Small intestine (tissue), 7 donors: ENCODE measurements around the gene CASKIN2. TPM values are rescaled to one million over a fixed set of nuclear protein-coding genes. Genes with fewer than 3 reads are reported as not detected.

Experiments
- DNase-seq, 2 donors: peaks; one replicate each; pipeline versions ENCODE4 v3.0.0 to v3.0.0-alpha.2; 2013
- FAIRE-seq: peaks from 2 replicates; lab custom pipeline; 2012; peaks lifted over from hg19 to GRCh38; lab: Jason Lieb, UNC
- H3K27ac ChIP-seq, 3 donors: one replicate each; pipeline ENCODE4 v1.5.1; 2013; ENCODE audit warnings: low read length in 2 of 3, mild to moderate bottlenecking in 2 of 3, control low read depth in 1 of 3, inconsistent platforms in 1 of 3, low read depth in 1 of 3, moderate library complexity in 1 of 3
- H3K27me3 ChIP-seq, 3 donors: one replicate each; pipeline ENCODE4 v1.6.1; 2013; ENCODE audit warnings: low read length in 3 of 3, inconsistent platforms in 1 of 3; ENCODE audit not compliant: control insufficient read depth in 3 of 3, insufficient read depth in 3 of 3
- H3K36me3 ChIP-seq, 3 donors: one replicate each; pipeline ENCODE4 v1.6.1; 2013; ENCODE audit warnings: low read length in 3 of 3, inconsistent platforms in 1 of 3, low read depth in 1 of 3, mild to moderate bottlenecking in 1 of 3, moderate library complexity in 1 of 3; ENCODE audit not compliant: control insufficient read depth in 3 of 3, insufficient read depth in 2 of 3
- H3K4me1 ChIP-seq, 3 donors: one replicate each; pipeline ENCODE4 v1.6.1; 2013; ENCODE audit warnings: low read length in 2 of 3, inconsistent platforms in 1 of 3, low read depth in 1 of 3, mild to moderate bottlenecking in 1 of 3, moderate library complexity in 1 of 3; ENCODE audit not compliant: control insufficient read depth in 3 of 3, insufficient read depth in 2 of 3
- H3K4me3 ChIP-seq, 3 donors: one replicate each; pipeline ENCODE4 v1.5.1; 2013; ENCODE audit warnings: low read length in 3 of 3, control low read depth in 1 of 3, inconsistent platforms in 1 of 3, low read depth in 1 of 3, mild to moderate bottlenecking in 1 of 3, moderate library complexity in 1 of 3
- H3K9me3 ChIP-seq, 2 donors: one replicate each; pipeline ENCODE4 v1.6.1; 2013; ENCODE audit warnings: low read depth in 1 of 2, low read length in 1 of 2; ENCODE audit not compliant: control insufficient read depth in 2 of 2, insufficient read depth in 1 of 2
- WGBS, 3 donors: extraction: QIAGEN DNeasy Blood & Tissue Kit; methylation state at CpG; one replicate each; pipeline ENCODE4 v1.1.7; 2013; 5-methylcytosine and 5-hydroxymethylcytosine counted together
- polyA plus RNA-seq, 4 donors: library from polyadenylated mRNA; stranded (reverse) in 3 of 4; unstranded in 1 of 4; fragments of 200-250 nt in 3 of 4; fragments of 120-200 nt in 1 of 4; gene quantifications; one replicate each; pipeline versions ENCODE4 v1.2.1 to v1.2.3, GENCODE V29; 2013
- donor health status: healthy with polysubstance abuse.
- donor health status: control.
- donor health status: control.
- donor health status: Bipolar disorder and iron deficiency.
- donor health status: healthy.

CASKIN2 gene
- polyA plus RNA-seq, 4 donors: 7.6 to 15.6 (median 10.9) TPM

DNA sequence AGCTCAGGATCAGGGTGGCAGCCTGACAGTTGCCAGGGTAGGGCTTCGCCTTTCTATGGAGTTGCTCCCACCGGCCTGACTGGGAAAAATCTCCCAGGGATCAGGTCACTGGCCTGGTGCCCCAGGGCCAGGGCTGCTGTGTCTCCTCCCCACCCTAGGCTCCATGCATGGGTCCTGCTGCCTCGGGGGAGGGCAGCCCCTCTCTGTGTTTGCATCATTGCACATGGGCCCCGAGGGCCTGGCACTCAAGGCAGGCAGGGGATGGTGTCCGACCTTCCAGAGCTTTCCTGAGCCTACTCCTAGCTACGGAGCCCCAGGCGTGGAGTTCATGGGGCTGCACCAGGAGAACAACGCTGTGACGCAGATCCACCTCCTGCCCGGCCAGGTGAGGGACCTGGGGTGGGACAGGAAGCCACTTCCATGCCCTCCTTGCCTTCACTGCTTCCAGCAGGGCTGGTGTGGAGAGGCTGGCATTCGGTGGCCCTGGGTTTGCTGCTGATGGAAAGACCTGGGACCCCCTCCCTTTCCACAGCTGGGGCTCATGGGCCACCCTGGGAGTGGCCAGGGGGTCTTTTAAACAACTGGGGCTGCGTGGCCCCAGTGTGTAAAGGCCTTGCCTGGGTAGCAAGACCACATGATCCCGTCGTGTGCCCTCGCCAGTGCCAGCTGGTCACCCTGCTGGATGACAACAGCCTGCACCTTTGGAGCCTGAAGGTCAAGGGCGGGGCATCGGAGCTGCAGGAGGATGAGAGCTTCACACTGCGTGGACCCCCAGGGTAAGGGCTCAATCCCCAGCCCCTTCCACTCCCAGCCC, 42.7 kb upstream of the CASKIN2 start:
- Histone ChIP-seq H3K4me3 (no peak overlapping the region), H3K9me3 (no peaks in the 10 kb centered on the region), H3K27me3 (no peaks in the 10 kb centered on the region), H3K27ac (peak overlapping the region; percentile 72 to 86 (median 74)), H3K4me1 (peaks cover 0 to 39% (median 6%) of the 10 kb centered on the region in 3 donors), H3K36me3 (peaks cover under 1 to 82% (median 10%) of the 10 kb centered on the region in 3 donors)
- no peak for DNase-seq
- FAIRE-seq: no peak
- 37 to 68% (median 39%) methylated on average over 17 to 18 of the region's 18 CpGs for WGBS, 3 donors

DNA sequence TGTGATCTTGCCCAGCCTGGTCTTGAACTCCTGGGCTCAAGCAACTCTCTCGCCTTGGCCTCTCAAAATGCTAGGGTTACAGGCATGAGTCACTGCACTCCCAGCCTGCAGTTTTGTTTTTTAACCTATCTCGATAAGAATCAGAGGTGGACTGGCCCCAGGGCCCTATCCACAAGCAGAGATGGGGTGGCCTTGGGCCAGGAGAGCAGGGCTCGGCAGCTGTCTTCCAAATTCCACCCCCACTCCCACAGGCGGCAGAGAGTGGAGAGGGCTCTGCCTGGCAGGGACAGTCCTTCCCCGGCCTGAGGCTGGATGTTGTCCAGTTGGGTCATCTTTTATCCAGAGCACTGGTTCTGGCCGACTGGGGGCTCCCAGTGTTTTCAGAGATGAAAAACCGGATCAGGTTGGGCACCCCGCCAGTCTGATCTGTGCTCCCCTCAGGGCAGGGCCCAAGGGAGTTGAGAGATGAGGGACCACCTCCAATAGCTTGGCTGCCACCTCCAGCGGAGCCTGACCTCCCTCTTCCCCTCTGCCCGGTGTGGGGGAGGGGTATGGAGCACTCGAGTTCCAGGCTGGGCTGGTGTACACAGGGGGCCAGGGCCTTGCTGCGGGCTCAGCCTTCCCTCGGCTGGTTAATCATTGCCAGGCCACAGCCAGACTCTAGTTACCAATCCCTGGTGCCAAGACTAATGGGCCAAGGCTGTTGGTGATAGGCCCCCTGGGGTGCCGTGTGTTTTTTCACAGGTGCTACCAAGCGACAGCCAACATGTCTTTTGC, 41.9 kb upstream of the CASKIN2 start:
- H3K36me3 ChIP-seq: peaks cover 4 to 82% (median 8%) of the 10 kb centered on the region in 3 donors
- H3K27me3 ChIP-seq: no peaks in the 10 kb centered on the region
- DNase-seq (peak; percentile 93), FAIRE-seq (no peak)
- H3K9me3 ChIP-seq: no peaks in the 10 kb centered on the region
- WGBS, 3 donors: 11 to 47% (median 26%) methylated on average over 15 of the region's 15 CpGs
- H3K27ac ChIP-seq: peak overlapping the region; percentile 72 to 86 (median 74)
- H3K4me3 ChIP-seq: no peak overlapping the region
- H3K4me1 ChIP-seq: peaks cover 0 to 47% (median 6%) of the 10 kb centered on the region in 3 donors

DNA sequence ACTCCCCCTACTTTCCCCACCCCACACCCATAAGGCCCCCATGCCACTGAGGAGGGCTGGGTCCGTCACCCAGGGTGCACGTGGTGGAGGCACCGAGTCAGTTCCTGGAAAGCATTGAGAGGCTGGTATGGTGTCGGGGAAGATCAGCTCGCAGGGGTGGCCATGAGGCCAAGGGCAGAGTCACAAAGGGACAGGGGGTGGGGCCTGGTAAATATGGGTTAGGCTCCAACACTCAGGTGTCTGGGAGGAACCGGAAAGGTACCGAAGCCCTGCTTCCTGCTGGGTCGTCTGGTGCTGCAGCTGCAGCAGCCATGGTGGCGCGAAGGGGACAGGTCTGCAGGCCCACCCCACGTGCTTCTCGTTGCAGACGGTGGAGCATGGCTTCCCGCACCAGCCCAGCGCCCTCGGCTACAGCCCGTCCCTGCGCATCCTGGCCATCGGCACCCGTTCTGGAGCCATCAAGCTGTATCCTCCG, 40.4 kb upstream of the CASKIN2 start:
- peak overlapping the region in 2 of 3 donors; percentile 7 to 29 for H3K27ac ChIP-seq
- no peaks in the 10 kb centered on the region for H3K27me3 ChIP-seq
- FAIRE-seq (no peak), DNase-seq (peak; percentile 58 to 67)
- no peak overlapping the region for H3K4me3 ChIP-seq
- WGBS, 3 donors: 72 to 86% (median 73%) methylated on average over 21 of the region's 21 CpGs
- H3K4me1 ChIP-seq: peaks cover 0 to 55% (median 6%) of the 10 kb centered on the region in 3 donors
- H3K9me3 ChIP-seq: no peaks in the 10 kb centered on the region
- H3K36me3 ChIP-seq: peaks cover 4 to 82% (median 8%) of the 10 kb centered on the region in 3 donors

DNA sequence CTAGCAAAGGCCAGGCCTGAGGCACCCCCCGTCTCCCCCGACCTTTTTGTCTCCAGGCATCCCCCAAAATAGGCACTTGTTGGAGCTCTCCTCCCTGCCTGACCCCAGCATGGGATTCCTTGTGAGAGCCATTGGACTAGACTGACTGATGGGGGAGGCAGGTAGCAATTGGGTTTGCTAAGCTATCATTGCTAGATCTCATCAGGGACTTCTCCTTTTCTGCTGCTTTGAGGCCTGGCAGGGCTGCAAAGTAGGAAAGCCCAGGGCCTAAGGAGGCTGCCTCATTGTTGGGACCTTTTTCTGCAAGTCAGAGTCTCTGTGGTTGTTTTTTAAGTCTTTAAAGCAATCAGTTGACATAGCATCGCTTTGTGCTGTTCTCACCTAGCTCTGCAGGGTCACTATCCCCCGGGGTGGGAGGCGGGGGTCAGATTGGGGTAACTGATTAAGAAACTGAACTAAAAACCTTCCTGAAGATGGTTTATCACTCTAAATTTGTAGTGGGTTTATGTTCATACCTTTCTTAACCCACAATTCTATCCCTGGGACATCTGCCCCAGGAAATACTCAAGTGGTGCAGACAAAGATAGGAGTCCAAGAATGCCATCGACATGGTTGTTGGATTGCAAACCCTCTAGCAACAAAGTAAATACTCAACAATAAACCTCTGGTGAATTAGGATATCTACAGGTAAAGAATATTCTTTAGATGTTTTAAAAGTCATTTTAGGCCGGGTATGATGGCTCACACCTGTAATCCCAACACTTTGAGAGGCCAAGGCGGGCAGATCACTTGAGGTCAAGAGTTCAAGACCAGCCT, 38.2 kb upstream of the CASKIN2 start:
- peak overlapping the region in 1 of 3 donors; percentile 51 for H3K27ac ChIP-seq
- H3K4me1 ChIP-seq: peaks cover 0 to 76% (median 6%) of the 10 kb centered on the region in 3 donors
- no peak for DNase-seq
- H3K27me3 ChIP-seq: no peaks in the 10 kb centered on the region
- no peaks in the 10 kb centered on the region for H3K9me3 ChIP-seq
- no peak for FAIRE-seq
- WGBS, 3 donors: 86 to 94% (median 86%) methylated on average over 8 of the region's 8 CpGs
- peaks cover 4 to 74% (median 4%) of the 10 kb centered on the region in 3 donors for H3K36me3 ChIP-seq
- no peak overlapping the region for H3K4me3 ChIP-seq

DNA sequence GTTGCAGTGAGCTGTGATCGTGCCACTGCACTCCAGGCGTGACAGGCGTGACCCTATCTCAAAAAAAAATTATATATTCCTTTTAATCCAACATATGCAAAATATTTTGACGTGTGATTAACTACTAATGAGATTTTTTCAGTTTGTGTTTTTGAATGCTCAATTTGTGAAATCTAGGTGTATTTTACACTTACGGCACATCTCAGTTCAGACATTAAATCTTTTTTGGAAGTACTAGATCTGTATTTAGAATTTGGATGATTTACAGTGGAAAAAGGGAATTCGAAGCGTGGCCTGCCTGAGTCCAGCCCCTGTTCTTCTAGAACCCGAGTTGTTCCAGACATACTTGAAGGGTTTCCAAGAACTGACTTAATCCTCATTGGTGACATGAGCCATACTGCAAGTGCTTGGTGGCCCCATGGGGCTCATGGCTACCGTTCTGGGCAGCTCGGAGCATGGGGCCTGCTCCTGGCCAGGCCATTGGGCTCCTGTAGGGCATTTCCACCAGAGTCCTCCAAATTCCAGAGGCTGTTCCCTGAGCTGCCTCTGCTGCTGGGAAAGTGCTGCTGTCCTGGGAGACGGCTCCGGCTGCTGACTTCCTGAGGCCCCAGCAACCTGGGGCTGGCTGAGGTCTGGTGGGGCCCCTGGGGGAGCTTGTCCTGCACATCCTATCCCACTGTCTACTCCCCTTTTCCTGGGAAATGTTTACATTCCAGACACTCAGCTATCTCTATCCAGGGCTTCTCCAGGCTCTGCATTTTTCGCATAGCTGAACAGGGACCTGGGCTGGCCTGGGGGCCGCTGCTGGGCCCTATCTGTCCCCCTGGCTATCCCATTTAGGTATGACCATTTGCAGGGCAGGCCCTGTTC, 37.3 kb upstream of the CASKIN2 start:
- FAIRE-seq: no peak
- peaks cover 4 to 70% (median 4%) of the 10 kb centered on the region in 3 donors for H3K36me3 ChIP-seq
- H3K9me3 ChIP-seq: no peaks in the 10 kb centered on the region
- H3K27ac ChIP-seq: peak overlapping the region in 1 of 3 donors; percentile 51
- peaks cover 0 to 71% (median 2%) of the 10 kb centered on the region in 3 donors for H3K4me1 ChIP-seq
- no peak for DNase-seq
- no peaks in the 10 kb centered on the region for H3K27me3 ChIP-seq
- H3K4me3 ChIP-seq: no peak overlapping the region
- WGBS, 3 donors: 76 to 89% (median 88%) methylated on average over 14 of the region's 14 CpGs

DNA sequence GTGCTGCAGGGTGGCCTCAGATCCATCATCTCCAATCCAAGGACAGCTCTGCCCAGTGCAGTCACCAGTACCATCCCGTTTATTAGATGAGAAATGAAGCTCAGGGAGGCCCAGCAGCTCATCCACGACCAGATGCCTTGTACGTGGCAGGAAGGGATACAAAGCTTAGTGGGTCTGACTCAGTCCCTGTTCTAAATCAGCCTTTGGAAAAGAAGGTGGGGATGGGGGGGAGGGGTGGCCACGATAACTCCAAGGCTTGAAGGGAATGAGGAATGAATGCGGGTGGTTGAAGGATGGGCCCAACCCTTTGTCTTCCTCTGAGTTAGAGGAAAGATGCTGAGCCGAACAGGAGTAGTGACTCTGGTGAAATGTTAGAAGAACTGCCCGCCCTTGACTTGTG, 35.9 kb upstream of the CASKIN2 start:
- Histone ChIP-seq H3K27me3 (no peaks in the 10 kb centered on the region), H3K4me1 (peaks cover 0 to 62% (median 0%) of the 10 kb centered on the region in 3 donors), H3K27ac (peak overlapping the region; percentile 46 to 99 (median 96)), H3K4me3 (no peak overlapping the region), H3K36me3 (peaks cover 4 to 78% (median 4%) of the 10 kb centered on the region in 3 donors), H3K9me3 (no peaks in the 10 kb centered on the region)
- DNase-seq (no peak), FAIRE-seq (no peak)
- 75 to 81% (median 80%) methylated on average over 7 of the region's 7 CpGs for WGBS, 3 donors

DNA sequence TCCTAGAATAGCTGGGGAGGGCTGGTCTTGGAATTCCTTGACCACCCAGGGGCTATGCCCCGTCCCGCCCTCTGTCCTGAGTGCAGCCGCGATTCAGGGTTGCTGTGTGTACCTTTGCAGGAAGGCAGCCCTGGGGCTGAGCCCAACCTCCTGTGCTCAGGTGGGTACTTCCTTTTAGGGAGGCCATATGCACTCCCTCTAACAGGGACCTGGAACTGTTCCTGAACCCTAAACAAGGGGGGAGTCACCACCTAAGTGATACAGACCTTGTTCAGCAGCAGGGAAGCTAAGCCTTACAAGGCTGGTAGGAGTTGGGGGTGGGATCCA, 34.8 kb upstream of the CASKIN2 start:
- Histone ChIP-seq H3K4me3 (no peak overlapping the region), H3K27me3 (no peaks in the 10 kb centered on the region), H3K27ac (peak overlapping the region; percentile 96 to 99 (median 99)), H3K9me3 (no peaks in the 10 kb centered on the region), H3K36me3 (peaks cover 4 to 78% (median 4%) of the 10 kb centered on the region in 3 donors), H3K4me1 (peaks cover 0 to 60% (median 0%) of the 10 kb centered on the region in 3 donors)
- DNase-seq (no peak), FAIRE-seq (no peak)
- WGBS, 3 donors: 10 to 53% (median 27%) methylated on average over 4 of the region's 4 CpGs
